ENCODE results near the gene UNC45A. TPM values are rescaled to one million over a fixed set of nuclear protein-coding genes. Genes with fewer than 3 reads are reported as not detected.

Gene UNC45A
- total and polyA plus RNA-seq, 2 of the 8 experiments (the other 6 are each of a cell fraction or from before 2014, with no cell fraction given), result 74.1 to 84.2 TPM

DNA sequence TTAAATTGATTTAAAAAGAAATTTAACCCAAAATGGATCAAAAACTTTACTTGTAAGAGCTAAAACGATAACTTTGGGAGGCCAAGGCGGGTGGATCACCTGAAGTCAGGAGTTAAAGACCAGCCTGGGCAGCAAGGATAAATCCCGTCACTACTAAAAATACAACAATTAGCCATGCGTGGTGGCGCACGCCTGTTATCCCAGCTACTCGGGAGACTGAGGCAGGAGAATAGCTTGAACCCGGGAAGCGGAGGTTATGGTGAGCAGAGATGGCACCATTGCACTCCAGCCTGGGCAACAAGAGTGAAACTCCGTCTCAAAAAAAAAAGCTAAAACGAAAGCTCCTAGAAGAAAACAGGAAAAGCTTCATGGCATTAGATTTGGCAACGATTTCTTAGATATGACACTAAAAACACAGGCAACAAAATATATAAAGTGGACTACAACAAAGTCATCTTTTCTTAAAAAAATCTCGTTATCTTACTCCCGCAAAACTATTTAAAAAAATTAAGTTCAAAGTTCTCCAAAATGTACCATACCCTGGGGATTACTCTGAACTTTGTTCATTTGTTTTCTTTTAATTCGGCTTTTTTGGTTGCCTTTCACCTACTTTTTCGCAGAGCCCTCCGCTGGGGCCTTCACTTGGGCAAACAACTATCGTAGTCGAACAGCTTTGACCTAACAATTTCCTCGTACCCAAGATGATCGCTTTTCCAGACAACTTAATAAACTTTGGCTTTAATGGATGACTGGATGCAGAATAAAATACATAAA is 5.7 kb upstream of the UNC45A start:
- H3K9ac ChIP-seq (replicated peaks in 1 of 4; ENCODE audit: extremely low read depth in 1 of 4, low read depth in 3 of 4, low read length in 3 of 4), result no peak overlapping the region
- no peaks in the 10 kb centered on the region; the same call in 1 of the 2 replicates for H3K79me1 ChIP-seq (ENCODE audit: low read depth, low read length)
- H3K4me3 ChIP-seq (ENCODE audit: extremely low read depth in 1 of 4, insufficient read depth in 2 of 4, low read depth in 3 of 4, low read length in 4 of 4), result no peak overlapping the region
- peaks cover under 1% of the 10 kb centered on the region; the same call in 1 of the 2 replicates for H3K23me2 ChIP-seq (ENCODE audit: low read depth, low read length)
- no peak overlapping the region for H4K8ac ChIP-seq (ENCODE audit: extremely low read depth, insufficient read depth, low read length)
- H2BK15ac ChIP-seq (ENCODE audit: low read length), result no peak overlapping the region
- no peak overlapping the region for H3K14ac ChIP-seq (ENCODE audit: insufficient read length)
- H2AK5ac ChIP-seq (ENCODE audit: low read depth, low read length), result no peak overlapping the region
- no peak overlapping the region for H3K4me2 ChIP-seq (ENCODE audit: insufficient read depth in 1 of 2, low read depth in 2 of 2, low read length in 2 of 2)
- H3K4me1 ChIP-seq (replicated peaks in 1 of 4; ENCODE audit: control insufficient read depth in 3 of 4, insufficient read depth in 4 of 4, low read length in 3 of 4), result peaks cover 0 to 6% (median 1%) of the 10 kb centered on the region in 4 experiments; a peak in 3 of 7 replicates
- H2BK20ac ChIP-seq (ENCODE audit: low read length), result no peak overlapping the region
- H2BK12ac ChIP-seq (ENCODE audit: low read depth, low read length), result no peak overlapping the region
- DNase-seq (ENCODE audit: low read depth in 1 of 2, low spot score in 2 of 2) (no peak), FAIRE-seq (no peak)
- H3K56ac ChIP-seq (replicated peaks; ENCODE audit: insufficient read length, low read depth, low read length), result no peak overlapping the region
- H2BK120ac ChIP-seq (replicated peaks; ENCODE audit: low read depth, low read length), result no peak overlapping the region
- no peaks in the 10 kb centered on the region for H3K36me3 ChIP-seq (ENCODE audit: control insufficient read depth in 2 of 4, insufficient read depth in 4 of 4, low read length in 3 of 4)
- no peak overlapping the region for H4K91ac ChIP-seq (replicated peaks; ENCODE audit: insufficient read length, low read length)
- no peak overlapping the region for H3K4ac ChIP-seq (replicated peaks; ENCODE audit: insufficient read length, low read depth, low read length)
- H2AFZ ChIP-seq (ENCODE audit: low read length), result no peak overlapping the region
- H3K23ac ChIP-seq (ENCODE audit: insufficient read length), result no peak overlapping the region
- 0 out of 7 replicates have a peak, but pooled peaks cover 0 to 4% (median 0%) of the 10 kb centered on the region in 4 experiments for H3K27me3 ChIP-seq (replicated peaks in 1 of 4; ENCODE audit: control insufficient read depth in 3 of 4, extremely low read depth in 1 of 4, insufficient read depth in 3 of 4, low read length in 3 of 4)
- H4K5ac ChIP-seq (ENCODE audit: insufficient read length, low read depth, low read length), result no peak overlapping the region
- H3K79me2 ChIP-seq (ENCODE audit: control insufficient read depth in 1 of 2, insufficient read depth in 2 of 2, low read length in 2 of 2), result no peaks in the 10 kb centered on the region
- H4K20me1 ChIP-seq (replicated peaks in 1 of 2; ENCODE audit: control insufficient read depth in 1 of 2, insufficient read depth in 2 of 2, low read length in 2 of 2), result no peaks in the 10 kb centered on the region
- H3K27ac ChIP-seq (ENCODE audit: low read depth, low read length), result no peak overlapping the region
- POLR2A ChIA-PET (ENCODE audit: partially characterized antibody), result interaction anchor here (0.6 to 1.5 kb wide), 3 partner anchors 9 to 45 kb away, joined by 3 read pairs; partner anchors contain the start of gene FES
- CTCF ChIA-PET (ENCODE audit: partially characterized antibody), result interaction anchor here (0.5 to 20.7 kb wide), 6 partner anchors 13 to 216 kb away, joined by 3 to 306 read pairs (median 80); partner anchors contain the start of genes FES, MAN2A2 and RCCD1
- WGBS, 2 experiments (ENCODE audit: extremely low coverage in 1 of 2, insufficient coverage in 1 of 2, insufficient read length in 1 of 2, insufficient replicate concordance in 2 of 2, low coverage in 1 of 2, low lambda C conversion rate in 2 of 2, missing lambda C conversion rate in 1 of 2), result 95 to 100% methylated on average over 2 to 19 of the region's 21 CpGs
- no peak overlapping the region for H3K18ac ChIP-seq (ENCODE audit: extremely low read depth, low read length)
- no peak overlapping the region for H2BK5ac ChIP-seq (ENCODE audit: low read depth, low read length)
- no peaks in the 10 kb centered on the region for H3K9me3 ChIP-seq (ENCODE audit: insufficient read depth in 2 of 2, low read depth in 1 of 2, low read length in 1 of 2)
- TF ChIP-seq KDM5A (IDR thresholded peaks at IDR 0.05; ENCODE audit: low read length), result no peak
- TF ChIP-seq, protein P1, sequence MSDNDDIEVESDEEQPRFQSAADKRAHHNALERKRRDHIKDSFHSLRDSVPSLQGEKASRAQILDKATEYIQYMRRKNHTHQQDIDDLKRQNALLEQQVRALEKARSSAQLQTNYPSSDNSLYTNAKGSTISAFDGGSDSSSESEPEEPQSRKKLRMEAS (IDR thresholded peaks at IDR 0.05), result no peak
- TF ChIP-seq SP1 (IDR thresholded peaks at IDR 0.05; ENCODE audit: low read depth, low read length), result no peak
- TF ChIP-seq, protein P2, sequence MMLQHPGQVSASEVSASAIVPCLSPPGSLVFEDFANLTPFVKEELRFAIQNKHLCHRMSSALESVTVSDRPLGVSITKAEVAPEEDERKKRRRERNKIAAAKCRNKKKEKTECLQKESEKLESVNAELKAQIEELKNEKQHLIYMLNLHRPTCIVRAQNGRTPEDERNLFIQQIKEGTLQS (IDR thresholded peaks at IDR 0.05; ENCODE audit: insufficient read depth, low read depth, low read length), result no peak
- no peak for TF ChIP-seq RBBP5 (IDR thresholded peaks at IDR 0.05; ENCODE audit: borderline replicate concordance, low read depth, low read length)
- no peak for TF ChIP-seq CTBP2 (IDR thresholded peaks at IDR 0.05; ENCODE audit: borderline replicate concordance, insufficient read depth, insufficient read length, low read length)
- TF ChIP-seq TBP (IDR thresholded peaks at IDR 0.05; ENCODE audit: low read depth, low read length), result no peak
- TF ChIP-seq TCF12 (IDR thresholded peaks at IDR 0.05; ENCODE audit: low read depth, low read length), result no peak
- no peak for TF ChIP-seq ASH2L (IDR thresholded peaks at IDR 0.05; ENCODE audit: low read length)
- TF ChIP-seq CBX5 (IDR thresholded peaks at IDR 0.05; ENCODE audit: low read depth, low read length), result no peak
- TF ChIP-seq CBX8 (IDR thresholded peaks at IDR 0.05; ENCODE audit: borderline replicate concordance, low read depth, low read length), result no peak
